ENCODE results near the gene TM7SF2.

Gene TM7SF2

DNA sequence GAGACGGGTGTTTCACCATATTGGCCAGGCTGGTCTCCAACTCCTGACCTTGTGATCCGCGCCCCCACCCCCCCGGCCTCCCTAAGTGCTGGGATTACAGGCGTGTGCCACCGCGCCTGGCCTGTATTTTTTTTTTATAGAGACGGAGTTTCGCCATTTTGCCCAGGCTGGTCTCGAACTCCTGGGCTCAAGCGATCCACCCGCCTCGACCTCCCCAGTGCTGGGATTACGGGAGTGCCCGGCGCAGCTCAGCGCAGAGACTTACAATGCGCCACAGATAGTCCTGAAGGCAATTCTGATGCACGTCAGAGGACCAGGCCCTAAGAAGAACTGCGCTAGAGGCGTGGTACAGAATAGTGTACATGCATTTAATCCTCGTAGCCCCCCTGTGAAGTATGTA lies 16.2 kb upstream of the TM7SF2 start:
- DNase-seq, result no peak

DNA sequence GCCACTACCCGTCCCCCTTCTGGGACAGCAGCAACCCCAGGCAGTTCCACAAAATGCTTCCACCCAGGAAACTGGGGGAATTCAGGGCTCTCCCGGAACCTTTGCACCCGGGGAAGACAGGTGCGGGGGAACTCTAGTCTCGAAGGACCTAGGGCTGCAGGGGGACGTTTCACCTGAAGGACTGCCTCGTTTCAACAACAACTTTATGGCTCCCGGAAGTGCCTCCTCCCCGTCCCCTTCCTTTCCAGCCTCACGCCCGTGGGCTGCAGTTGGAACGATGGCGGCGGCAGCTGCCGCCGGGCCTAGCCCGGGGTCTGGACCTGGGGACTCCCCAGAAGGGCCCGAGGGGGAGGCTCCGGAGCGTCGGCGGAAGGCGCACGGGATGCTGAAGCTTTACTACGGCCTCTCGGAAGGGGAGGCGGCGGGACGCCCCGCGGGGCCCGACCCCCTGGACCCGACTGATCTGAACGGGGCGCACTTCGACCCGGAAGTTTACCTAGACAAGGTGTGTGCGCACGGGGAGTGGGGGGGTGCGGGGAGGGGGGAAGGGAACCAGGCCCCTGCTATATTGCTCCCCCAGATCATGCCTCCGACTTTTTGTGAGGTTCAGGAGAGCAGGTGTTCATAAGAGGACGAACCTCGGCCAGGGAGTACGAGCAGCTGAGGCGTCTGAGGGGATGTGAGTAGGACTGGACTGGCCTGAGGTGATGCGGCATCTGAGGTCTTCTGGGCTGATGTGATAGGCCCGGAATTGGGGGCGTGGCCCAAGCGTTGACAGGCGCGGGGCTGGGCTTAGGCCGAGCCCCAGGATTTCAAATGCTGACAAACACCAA lies 15.5 kb upstream of the TM7SF2 start, which contains the start of gene VPS51:
Gene VPS51 (plus strand): TSS at position 241 of the 833 bp plus-strand sequence. CDS start 37 bp downstream, at position 278.
- peak; percentile 82 for DNase-seq

DNA sequence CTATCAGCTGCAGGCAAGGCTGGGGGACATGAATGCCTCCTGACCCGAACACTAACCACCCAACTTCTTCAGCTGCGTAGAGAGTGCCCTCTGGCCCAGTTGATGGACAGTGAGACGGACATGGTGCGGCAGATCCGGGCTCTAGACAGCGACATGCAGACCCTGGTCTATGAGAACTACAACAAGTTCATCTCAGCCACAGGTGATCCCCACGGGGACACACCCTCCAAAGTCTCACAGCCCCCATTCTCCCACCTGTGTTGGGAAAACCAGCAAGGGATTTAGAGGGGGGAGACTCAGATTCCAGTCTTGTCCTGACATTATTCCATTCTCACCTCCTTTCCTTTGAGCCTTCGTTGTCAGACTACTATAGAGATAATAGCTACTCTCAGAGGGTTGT lies 14.7 kb upstream of the TM7SF2 start:
- DNase-seq, result no peak

DNA sequence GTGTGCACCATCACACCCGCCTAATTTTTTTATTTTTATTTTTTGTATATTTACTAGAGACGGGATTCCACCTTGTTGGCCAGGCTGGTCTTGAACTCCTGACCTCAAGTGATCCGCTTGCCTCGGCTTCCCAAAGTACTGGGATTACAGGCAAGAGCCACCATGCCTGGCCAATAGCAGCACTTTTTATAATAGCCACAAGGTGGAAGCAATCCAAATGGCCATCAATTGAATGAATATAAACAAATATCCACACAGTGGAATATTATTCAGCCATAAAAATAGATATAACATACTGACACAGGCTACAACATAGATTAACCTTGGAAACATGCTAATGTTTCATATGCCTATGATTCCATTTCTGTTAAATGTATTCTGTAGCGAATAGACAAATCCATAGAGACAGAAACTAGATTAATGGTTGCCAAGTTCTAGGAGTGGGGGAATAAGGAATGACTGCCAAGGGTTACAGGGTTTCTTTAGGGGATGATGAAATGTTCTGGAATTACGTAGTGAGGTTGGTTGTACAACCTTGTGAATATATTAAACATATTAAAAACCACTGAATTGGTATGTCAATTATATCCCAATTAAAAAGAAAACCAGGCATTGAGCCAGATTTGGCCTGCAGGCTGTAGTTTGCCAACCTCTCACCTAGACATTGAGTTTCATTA lies 10.9 kb upstream of the TM7SF2 start:
- no peak for DNase-seq

GRCh38 chr11:65102142-65103095 lies 9.3 kb upstream of the TM7SF2 start:
- DNase-seq, result no peak

DNA sequence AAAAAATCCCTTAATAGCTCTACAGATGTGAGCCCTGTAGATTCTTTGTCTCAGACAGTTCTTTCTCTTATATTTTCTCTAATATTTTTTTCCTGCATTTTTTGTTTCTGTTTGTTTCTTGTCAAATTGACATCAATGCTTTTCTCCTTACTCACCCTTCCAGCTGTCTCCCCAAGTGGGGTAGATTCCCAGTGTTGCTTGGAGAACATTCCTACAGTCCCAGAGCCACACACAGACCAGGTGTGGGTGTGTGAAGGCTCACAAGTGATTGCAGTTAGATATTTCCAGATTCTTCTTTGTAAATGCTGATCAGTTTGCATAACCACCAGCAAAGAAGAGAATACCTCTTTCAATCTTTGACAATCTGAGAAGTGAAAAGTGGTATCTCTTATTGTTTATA lies 8.2 kb upstream of the TM7SF2 start:
- DNase-seq, result no peak

- DNase-seq, result no peak
Measured at GRCh38 chr11:65104628-65105027, 7.0 kb upstream of the TM7SF2 start.

GRCh38 chr11:65107078-65107477 lies 4.6 kb upstream of the TM7SF2 start:
- DNase-seq, result no peak

DNA sequence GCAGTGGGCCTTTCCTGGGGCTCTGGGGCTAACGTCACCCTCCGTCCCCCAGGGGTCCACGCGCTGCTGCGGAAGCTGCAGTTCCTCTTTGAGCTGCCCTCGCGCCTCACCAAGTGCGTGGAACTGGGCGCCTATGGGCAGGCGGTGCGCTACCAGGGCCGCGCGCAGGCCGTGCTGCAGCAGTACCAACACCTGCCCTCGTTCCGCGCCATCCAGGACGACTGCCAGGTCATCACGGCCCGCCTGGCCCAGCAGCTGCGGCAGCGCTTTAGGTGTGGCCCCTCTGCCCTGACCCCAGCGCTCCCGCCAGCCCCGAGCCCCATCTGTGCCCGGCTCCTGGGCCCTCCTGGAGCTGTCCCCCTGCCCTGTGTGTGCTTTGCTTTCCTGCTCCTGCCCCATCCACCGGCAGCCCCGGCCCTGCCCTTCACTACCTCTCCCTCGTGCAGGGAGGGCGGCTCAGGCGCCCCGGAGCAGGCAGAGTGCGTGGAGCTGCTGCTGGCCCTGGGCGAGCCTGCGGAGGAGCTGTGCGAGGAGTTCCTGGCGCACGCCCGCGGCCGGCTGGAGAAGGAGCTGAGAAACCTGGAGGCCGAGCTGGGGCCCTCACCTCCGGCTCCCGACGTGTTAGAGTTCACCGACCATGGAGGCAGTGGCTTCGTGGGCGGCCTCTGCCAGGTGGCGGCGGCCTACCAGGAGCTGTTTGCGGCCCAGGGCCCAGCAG lies 3.8 kb upstream of the TM7SF2 start:
- DNase-seq, result no peak

- no peak for DNase-seq
Measured at GRCh38 chr11:65108469-65109123, 3.1 kb upstream of the TM7SF2 start.

- no peak for DNase-seq
Measured at GRCh38 chr11:65109231-65110198, 2.2 kb upstream of the TM7SF2 start.

DNA sequence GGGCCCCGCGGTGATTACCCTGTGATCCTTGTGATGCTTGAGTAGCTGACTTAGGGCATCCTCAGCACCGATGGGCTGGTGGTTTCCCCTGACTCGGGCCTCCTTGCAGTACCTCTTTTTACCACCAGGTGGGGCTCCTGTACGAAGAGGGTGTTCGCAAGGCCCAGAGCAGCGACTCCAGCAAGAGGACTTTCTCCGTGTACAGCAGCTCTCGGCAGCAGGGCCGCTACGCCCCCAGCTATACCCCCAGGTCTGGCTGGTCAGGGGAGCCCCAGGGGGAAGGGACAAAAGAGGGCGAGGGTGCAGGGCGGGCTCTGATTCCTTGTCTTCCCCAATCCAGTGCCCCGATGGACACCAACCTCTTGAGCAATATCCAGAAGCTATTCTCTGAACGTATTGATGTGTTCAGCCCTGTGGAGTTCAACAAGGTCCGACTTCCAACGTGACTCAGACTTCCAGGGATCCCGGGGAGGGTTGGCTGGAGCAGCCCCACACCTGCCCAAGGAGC lies 1.3 kb upstream of the TM7SF2 start:
- peak; percentile 98 for DNase-seq

GRCh38 chr11:65111159-65111743 lies 421 bp upstream of the TM7SF2 start:
- DNase-seq, result no peak

DNA sequence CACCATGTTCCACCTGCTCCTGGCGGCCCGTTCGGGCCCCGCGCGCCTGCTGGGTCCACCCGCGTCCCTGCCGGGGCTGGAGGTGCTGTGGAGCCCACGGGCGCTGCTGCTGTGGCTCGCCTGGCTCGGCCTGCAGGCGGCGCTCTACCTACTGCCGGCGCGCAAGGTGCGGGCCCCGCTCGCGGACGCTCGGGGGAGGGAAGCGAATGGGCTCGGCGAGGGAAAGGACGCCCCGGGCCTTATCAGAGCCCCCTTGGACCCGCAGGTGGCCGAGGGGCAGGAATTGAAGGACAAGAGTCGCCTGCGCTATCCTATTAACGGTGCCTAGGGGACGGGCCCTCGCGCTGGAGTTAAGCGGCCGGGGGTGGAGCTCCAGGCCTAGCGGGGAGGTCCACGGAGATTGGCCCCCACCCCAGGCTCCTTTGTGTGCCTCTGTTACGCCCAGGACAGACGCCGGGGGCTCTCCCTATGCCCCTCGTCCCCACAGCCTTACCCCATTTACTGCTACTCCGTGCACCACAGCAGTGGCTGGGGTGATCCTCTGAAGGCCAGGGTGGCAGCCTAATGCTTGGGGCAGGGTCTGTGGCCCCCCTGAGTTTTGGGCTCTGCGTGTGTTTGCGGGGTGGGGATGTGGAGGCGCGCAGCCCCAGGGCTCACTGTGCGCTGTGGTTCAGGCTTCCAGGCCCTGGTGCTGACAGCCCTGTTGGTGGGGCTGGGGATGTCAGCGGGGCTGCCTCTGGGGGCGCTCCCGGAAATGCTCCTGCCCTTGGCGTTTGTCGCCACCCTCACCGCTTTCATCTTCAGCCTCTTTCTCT lies 1.1 kb downstream of the TM7SF2 start:
- peak; percentile 82 for DNase-seq

DNA sequence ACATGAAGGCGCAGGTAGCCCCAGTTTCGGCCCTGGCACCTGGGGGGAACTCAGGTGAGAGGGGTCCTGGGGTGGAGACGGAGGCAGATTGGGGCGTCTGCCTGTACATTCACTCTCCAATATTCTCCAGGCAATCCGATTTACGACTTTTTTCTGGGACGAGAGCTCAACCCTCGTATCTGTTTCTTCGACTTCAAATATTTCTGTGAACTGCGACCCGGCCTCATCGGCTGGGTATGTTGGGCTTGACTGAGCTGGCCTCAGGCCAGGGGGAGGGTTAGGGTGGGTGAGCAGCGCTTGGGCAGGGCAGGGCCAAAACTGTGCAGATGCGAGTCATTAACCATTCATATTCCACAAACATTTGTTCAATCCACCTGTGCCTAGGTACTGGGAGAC lies 1.7 kb downstream of the TM7SF2 start:
- DNase-seq, result no peak

- no peak for DNase-seq
Measured at GRCh38 chr11:65113839-65114238, 2.2 kb downstream of the TM7SF2 start.

DNA sequence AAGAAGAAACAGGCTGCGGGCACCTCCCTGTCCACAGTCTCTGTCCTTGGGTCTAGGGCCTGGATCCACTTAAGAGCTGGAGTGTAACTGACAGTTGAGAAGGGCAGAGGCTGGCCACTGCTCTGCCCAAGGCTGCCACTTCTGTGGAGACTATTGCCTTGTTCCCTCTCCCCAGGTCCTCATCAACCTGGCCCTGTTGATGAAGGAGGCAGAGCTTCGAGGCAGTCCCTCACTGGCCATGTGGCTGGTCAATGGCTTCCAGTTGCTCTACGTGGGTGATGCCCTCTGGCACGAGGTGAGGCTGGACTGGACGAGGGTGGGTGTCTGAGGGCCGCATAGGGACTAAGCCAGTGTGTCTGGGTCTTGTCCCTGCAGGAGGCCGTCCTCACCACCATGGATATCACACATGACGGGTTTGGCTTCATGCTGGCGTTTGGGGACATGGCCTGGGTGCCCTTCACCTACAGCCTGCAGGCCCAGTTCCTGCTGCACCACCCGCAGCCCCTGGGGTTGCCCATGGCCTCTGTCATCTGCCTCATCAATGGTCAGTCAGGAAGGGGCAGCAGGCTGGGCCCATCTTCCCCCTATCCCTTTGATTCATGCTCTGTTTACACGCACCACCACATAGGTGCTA lies 3.0 kb downstream of the TM7SF2 start:
- DNase-seq, result no peak

GRCh38 chr11:65115361-65116082 lies 3.9 kb downstream of the TM7SF2 start:
- no peak for DNase-seq
